GM21528 (cell line): ENCODE measurements around the gene CIDEB.

ENCODE experiments used
- ATAC-seq: cut with Tn5 transposase; IDR thresholded peaks from one replicate; pipeline ENCODE4 v1.9.1; 2021; ENCODE audit warnings: mild to moderate bottlenecking, moderate library complexity; ENCODE audit not compliant: unreplicated experiment, low FRiP score

CIDEB gene

GRCh38 chr14:24314377-24315193, 6.8 kb upstream of the CIDEB start:
- ATAC-seq, result no peak

GRCh38 chr14:24313913-24314312, 6.1 kb upstream of the CIDEB start:
- ATAC-seq, result no peak

DNA sequence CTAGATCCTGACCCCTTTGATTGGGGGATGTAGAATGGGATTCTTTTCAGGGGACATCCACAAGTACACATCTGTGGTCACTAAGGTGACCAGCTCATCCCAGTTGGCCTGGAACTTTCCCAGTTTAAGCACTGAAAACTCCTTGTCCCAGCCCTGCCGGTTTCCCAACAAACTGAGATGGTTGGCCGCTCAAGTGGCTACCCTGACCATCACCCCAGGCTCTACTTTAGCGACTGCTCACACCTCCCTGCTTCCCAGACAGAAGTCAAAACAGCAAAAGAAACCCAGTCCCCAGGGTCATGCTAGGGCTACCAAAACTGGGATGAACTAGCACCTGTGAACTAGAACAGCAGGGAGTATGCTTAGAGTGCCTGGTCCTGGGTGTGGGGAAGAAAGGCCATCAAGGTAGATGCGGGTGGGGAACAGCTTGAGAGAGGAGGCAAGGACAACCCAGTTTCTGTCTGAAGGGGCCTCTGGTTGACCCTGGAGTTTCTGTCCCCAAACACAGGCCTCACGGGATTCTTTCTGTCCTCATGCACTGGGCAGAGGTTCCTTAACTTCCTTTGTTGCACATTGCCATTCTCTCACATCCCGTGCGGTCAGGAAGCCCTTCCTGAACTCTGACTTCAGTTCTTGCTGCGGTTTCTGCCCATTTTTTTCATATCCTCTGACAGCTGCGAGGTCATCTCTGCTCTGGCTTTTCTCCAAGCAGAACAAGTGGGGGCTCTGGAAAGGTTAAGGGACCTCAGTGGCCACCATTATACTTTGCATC, 5.1 kb upstream of the CIDEB start:
- ATAC-seq, result no peak

GRCh38 chr14:24311837-24312615, 4.2 kb upstream of the CIDEB start:
- no peak for ATAC-seq

DNA sequence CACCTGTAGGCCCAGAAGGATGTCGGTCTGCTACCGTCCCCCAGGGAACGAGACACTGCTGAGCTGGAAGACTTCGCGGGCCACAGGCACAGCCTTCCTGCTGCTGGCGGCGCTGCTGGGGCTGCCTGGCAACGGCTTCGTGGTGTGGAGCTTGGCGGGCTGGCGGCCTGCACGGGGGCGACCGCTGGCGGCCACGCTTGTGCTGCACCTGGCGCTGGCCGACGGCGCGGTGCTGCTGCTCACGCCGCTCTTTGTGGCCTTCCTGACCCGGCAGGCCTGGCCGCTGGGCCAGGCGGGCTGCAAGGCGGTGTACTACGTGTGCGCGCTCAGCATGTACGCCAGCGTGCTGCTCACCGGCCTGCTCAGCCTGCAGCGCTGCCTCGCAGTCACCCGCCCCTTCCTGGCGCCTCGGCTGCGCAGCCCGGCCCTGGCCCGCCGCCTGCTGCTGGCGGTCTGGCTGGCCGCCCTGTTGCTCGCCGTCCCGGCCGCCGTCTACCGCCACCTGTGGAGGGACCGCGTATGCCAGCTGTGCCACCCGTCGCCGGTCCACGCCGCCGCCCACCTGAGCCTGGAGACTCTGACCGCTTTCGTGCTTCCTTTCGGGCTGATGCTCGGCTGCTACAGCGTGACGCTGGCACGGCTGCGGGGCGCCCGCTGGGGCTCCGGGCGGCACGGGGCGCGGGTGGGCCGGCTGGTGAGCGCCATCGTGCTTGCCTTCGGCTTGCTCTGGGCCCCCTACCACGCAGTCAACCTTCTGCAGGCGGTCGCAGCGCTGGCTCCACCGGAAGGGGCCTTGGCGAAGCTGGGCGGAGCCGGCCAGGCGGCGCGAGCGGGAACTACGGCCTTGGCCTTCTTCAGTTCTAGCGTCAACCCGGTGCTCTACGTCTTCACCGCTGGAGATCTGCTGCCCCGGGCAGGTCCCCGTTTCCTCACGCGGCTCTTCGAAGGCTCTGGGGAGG, 3.1 kb upstream of the CIDEB start, which contains the start of gene LTB4R:
Gene LTB4R (plus strand): TSS at position 857 of the 959 bp plus-strand sequence. CDS start 4,150 bp downstream, outside the sequence.
- ATAC-seq, result peak; percentile 67

GRCh38 chr14:24310265-24310645, 2.5 kb upstream of the CIDEB start:
- no peak for ATAC-seq

DNA sequence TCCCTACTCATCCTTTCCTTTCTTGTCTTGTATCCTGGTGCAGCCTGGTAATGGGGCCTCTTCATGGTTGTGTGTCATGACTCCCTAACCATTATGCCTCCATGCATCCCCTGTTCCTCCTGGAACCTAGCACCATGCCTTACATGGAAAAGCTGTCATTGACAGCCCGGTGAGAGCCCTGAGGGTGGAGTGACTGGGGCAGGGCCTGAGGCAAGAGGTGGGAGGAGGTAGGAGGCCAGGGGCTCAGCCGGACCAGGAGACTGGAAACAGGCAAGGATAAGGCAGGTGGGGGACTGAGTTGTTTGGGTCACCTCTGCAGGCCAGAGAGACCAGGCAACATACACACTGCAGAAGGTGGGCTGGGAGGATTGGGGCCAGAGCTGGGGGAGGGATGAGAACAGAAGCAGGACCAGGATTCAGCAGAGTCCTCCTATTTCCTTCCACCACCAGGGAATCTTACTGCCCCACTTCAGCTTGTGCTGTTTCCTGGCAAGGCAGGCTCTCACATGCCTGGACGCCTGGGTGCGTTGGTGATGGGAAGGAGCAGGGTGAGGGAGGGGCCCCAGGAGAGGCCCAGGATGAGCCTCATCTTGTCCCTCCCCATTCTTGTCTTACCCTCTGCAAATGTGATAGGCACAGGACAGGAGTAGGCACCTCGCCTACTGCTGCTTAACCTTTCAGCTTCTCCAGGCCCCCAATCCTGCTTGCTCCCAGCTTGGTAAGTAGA, 1.9 kb upstream of the CIDEB start, which contains the start of gene LTB4R2:
Gene LTB4R2 (plus strand): TSS at position 603 of the 727 bp plus-strand sequence. CDS start 525 bp downstream, outside the sequence.
- ATAC-seq, result no peak

GRCh38 chr14:24308342-24309124, 756 bp upstream of the CIDEB start:
- ATAC-seq, result no peak

GRCh38 chr14:24307156-24307574, 612 bp downstream of the CIDEB start:
- ATAC-seq, result no peak

DNA sequence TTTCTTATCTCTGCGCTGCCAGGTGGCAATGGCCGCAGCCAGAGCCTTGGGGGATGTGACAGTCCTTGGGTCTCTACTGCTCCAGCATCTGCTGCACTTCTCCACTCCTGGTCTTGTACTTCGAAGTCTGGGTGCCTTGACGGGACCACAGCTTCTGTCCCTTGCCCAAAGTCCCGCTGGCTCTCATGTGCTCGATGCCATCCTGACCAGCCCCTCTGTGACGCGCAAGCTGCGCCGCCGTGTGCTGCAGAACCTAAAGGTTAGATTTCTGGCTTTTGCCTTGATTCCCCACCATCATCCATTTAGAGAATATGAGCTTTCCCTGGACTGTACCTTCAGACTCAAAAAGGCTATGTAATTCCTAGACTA, 3.8 kb downstream of the CIDEB start:
- ATAC-seq, result no peak

DNA sequence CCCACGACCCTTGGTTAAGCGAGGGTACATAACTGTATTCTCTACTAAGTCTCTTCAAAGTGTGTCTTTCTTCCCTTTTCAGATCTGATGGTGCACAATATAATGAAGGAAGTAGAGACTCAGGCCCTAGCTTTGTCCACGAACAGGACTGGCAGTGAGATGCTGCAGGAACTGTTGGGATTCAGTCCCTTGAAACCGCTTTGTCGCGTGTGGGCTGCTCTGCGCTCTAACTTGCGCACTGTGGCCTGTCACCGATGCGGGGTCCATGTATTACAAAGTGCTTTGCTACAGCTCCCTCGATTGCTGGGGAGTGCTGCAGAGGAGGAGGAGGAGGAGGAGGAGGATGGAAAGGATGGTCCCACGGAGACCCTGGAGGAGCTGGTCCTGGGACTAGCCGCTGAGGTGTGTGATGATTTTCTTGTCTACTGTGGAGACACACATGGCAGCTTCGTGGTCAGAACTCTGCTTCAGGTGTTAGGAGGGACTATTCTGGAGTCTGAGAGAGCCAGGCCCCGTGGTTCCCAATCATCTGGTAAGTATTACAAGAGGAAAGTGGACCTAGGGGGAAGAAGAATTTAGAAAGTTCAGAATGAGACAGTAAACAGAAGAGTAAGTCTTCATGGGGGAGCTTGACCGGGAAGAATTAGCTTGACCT, 7.3 kb downstream of the CIDEB start:
- ATAC-seq, result no peak

GRCh38 chr14:24299255-24300191, 8.3 kb downstream of the CIDEB start, which contains the start of the genes DHRS1 and NOP9:
DHRS1 (minus strand) TSS chr14:24299780; CDS start chr14:24299106, 674 bp downstream.
NOP9 (plus strand) TSS chr14:24299850; CDS start chr14:24299955, 105 bp downstream.
- peak; percentile 75 for ATAC-seq

- ATAC-seq, result no peak
Measured at GRCh38 chr14:24298892-24299254, 8.9 kb downstream of the CIDEB start.

GRCh38 chr14:24297190-24297964, 10.4 kb downstream of the CIDEB start:
- ATAC-seq, result peak; percentile 5

DNA sequence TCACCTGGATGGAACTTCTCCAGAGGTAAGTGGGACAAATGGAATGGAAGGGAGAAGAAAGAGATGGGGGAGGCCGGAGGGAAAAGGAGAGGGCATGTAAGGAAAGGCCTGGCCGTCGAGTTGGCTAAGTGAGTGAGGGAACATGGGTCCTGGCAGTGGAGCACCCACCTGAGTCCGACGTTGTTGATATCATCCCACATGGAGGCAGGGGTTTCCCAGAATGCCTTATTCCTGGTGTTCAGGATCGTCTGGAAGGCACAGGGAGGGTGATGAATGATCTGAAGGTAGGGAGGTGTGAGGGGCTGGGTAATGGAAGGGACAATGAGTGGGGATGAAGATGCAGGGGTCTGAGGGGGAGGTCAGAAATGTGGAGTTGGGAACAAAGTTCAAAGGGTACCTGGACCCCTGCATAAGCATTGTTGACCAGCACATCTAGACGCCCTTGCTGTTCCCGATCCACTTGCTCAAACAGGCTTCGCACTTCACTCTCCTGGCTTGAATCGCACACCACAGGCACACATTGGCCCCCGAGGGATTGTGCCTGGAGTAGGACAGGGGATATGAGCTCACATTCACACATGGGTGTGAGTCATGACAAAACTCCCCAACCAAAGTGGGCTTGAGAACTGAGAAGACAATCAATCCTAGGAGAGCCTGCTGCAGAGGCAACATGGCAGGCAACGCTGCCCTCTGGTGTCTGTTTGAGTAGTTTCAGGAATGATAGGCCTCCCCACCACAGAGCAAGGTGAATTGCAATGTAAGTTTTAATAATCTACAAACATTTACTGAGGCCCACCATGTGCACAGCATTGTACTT, 11.2 kb downstream of the CIDEB start:
- ATAC-seq, result peak; percentile 46
